Peyer's patch (tissue), 4 donors: ENCODE data around the gene SHISA9. TPM values are rescaled to one million over a fixed set of nuclear protein-coding genes. Genes with fewer than 3 reads are reported as not detected.

ENCODE experiments used
- DNase-seq, 3 donors: peaks; one replicate each; pipeline ENCODE4 v3.0.0-alpha.2; 2017 to 2019
- H3K27ac ChIP-seq, 4 donors: fragments of 200-600 bp; sonication (generic); one replicate each; pipeline ENCODE4 v1.5.1; 2016 to 2019
- H3K27me3 ChIP-seq, 2 donors: fragments of 200-600 bp; sonication (generic); one replicate each; pipeline ENCODE4 v1.5.1; 2019
- H3K36me3 ChIP-seq, 3 donors: fragments of 200-600 bp; sonication (generic); one replicate each; pipeline ENCODE4 v1.5.1; 2016 to 2019
- H3K4me1 ChIP-seq, 4 donors: fragments of 200-600 bp; sonication (generic); one replicate each; pipeline ENCODE4 v1.5.1; 2016 to 2019
- H3K4me3 ChIP-seq, 4 donors: fragments of 200-600 bp; sonication (generic); 1 replicate in 3 of 4; 2 replicates in 1 of 4; pipeline ENCODE4 v1.5.1; 2016 to 2019; ENCODE audit warnings: mild to moderate bottlenecking in 1 of 4
- H3K9me3 ChIP-seq, 4 donors: fragments of 200-600 bp; sonication (generic); one replicate each; pipeline ENCODE4 v1.5.1; 2016 to 2019; ENCODE audit warnings: mild to moderate bottlenecking in 1 of 4
- POLR2A ChIP-seq, 2 donors: fragments of 450-650 bp; IDR thresholded peaks; one replicate each; pipeline ENCODE4 v1.5.1; 2017; ENCODE audit warnings: antibody characterized with exemption in 2 of 2, mild to moderate bottlenecking in 2 of 2, moderate library complexity in 2 of 2
- total RNA-seq, 4 donors: library from RNA; depleted of rRNA; stranded (reverse); fragments of >200 nt; gene quantifications; one replicate each; pipeline ENCODE4 v1.1.0, GENCODE V29; 2016
- TF ChIP-seq, protein P1 (sequence below), 6 experiments: fragments of 450-650 bp in 4 of 6; fragments of 200-600 bp in 2 of 6; sonication (generic) in 1 of 6; IDR thresholded peaks; one replicate each; pipeline ENCODE4 v1.5.1; 2017 to 2019; ENCODE audit warnings: antibody characterized with exemption in 6 of 6, mild to moderate bottlenecking in 3 of 6, moderate library complexity in 1 of 6

The SHISA9 gene
- total RNA-seq, 4 donors from 2014 or later = 0.66 TPM; not detected in 3

DNA sequence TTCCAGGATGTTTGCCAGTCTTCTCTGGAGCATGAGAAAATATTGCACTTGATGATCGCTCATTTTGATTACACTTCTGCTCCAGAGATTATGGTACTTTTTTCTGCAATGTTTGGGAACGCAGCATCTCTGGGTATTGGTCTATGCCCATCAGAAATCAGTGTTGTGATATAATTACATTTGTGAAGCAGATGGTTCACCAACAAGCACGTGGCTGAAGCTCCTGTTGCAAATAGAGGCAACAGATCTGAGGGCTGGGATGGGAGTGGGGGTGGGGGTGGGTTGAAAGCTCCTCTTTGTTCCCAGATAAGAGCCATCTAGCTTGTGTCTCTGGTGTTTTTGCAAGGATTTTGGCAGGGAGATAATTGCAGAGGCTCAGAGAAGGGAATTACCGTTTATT lies 252.3 kb downstream of the SHISA9 start:
- Histone ChIP-seq H3K27ac (no peak overlapping the region), H3K27me3 (no peaks in the 10 kb centered on the region), H3K4me1 (no peaks in the 10 kb centered on the region), H3K36me3 (no peaks in the 10 kb centered on the region), H3K4me3 (no peak overlapping the region), H3K9me3 (peaks cover 0 to 4% (median 0%) of the 10 kb centered on the region in 4 donors)
- DNase-seq = no peak
- TF ChIP-seq POLR2A (IDR thresholded peaks at IDR 0.05) = no peak
- TF ChIP-seq, protein P1, sequence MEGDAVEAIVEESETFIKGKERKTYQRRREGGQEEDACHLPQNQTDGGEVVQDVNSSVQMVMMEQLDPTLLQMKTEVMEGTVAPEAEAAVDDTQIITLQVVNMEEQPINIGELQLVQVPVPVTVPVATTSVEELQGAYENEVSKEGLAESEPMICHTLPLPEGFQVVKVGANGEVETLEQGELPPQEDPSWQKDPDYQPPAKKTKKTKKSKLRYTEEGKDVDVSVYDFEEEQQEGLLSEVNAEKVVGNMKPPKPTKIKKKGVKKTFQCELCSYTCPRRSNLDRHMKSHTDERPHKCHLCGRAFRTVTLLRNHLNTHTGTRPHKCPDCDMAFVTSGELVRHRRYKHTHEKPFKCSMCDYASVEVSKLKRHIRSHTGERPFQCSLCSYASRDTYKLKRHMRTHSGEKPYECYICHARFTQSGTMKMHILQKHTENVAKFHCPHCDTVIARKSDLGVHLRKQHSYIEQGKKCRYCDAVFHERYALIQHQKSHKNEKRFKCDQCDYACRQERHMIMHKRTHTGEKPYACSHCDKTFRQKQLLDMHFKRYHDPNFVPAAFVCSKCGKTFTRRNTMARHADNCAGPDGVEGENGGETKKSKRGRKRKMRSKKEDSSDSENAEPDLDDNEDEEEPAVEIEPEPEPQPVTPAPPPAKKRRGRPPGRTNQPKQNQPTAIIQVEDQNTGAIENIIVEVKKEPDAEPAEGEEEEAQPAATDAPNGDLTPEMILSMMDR (IDR thresholded peaks at IDR 0.05) = no peak

DNA sequence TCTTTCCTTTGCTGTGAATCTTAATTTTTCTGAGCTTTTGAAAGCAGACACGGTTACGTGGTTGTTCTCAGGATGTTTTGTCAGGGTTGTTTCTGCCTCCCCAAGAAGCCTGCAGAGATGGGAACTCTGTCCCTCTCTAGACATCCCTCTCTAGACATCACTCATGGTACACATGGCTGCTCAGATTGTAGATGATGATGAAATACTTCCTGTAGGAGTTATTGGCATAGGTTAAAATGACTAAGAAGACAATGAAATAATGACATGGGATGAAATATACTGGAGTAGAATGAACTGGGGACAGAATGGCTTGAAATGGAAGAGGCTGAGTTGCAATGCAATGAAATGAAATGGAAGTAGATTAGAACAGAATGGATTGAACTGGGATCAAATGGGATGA lies 253.4 kb downstream of the SHISA9 start:
- no peak for DNase-seq
- H3K9me3 ChIP-seq = no peaks in the 10 kb centered on the region
- no peak for TF ChIP-seq POLR2A (IDR thresholded peaks at IDR 0.05)
- TF ChIP-seq, protein P1 (IDR thresholded peaks at IDR 0.05) = no peak
- H3K36me3 ChIP-seq = no peaks in the 10 kb centered on the region
- no peak overlapping the region for H3K4me3 ChIP-seq
- H3K27ac ChIP-seq = no peak overlapping the region
- H3K4me1 ChIP-seq = no peaks in the 10 kb centered on the region
- no peaks in the 10 kb centered on the region for H3K27me3 ChIP-seq

DNA sequence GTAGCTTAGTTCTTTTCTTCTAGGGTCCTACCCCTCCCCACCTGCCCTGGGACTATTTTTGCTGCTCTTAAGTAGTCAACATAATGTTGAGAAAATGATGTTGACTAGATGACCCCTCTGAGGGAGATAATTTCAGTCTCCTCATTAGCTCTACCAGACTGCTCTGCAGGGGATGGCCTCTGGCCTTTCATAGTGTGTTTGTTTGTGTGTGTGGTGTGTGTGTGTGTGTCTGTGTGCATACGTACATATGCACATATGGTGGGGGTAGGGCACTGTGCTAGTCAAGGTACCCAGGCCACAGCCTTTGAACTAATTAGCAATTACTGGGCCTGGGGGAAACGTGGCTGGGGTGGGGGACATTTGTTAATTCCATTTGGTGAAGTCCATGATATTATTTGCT lies 254.0 kb downstream of the SHISA9 start:
- Histone ChIP-seq H3K4me1 (no peaks in the 10 kb centered on the region), H3K27me3 (no peaks in the 10 kb centered on the region), H3K9me3 (no peaks in the 10 kb centered on the region), H3K36me3 (no peaks in the 10 kb centered on the region), H3K4me3 (no peak overlapping the region), H3K27ac (no peak overlapping the region)
- TF ChIP-seq, protein P1 (IDR thresholded peaks at IDR 0.05) = no peak
- no peak for TF ChIP-seq POLR2A (IDR thresholded peaks at IDR 0.05)
- DNase-seq = no peak

DNA sequence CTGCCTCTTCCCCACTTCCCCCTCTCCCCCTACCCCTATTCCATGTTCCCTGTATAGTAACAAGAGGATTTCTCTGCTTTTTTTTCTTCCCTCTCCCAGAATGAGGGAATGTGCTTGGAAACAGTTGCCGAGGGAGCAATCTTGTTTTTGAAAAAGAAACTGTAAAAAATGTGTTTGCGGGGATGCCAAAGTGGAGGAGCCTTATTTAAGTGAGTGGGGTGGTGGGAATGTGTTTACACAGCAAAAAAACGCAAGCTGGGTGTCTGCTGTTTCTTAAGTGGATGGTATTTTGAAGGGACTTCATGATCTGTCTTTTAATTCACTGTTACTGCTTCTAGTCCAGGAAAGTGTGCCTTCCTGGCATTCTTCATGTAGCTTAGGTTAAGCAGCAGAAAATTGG lies 254.4 kb downstream of the SHISA9 start:
- Histone ChIP-seq H3K27me3 (no peaks in the 10 kb centered on the region), H3K36me3 (no peaks in the 10 kb centered on the region), H3K4me1 (no peaks in the 10 kb centered on the region), H3K27ac (no peak overlapping the region), H3K9me3 (no peaks in the 10 kb centered on the region), H3K4me3 (no peak overlapping the region)
- no peak for TF ChIP-seq POLR2A (IDR thresholded peaks at IDR 0.05)
- TF ChIP-seq, protein P1 (IDR thresholded peaks at IDR 0.05) = no peak
- DNase-seq = no peak

DNA sequence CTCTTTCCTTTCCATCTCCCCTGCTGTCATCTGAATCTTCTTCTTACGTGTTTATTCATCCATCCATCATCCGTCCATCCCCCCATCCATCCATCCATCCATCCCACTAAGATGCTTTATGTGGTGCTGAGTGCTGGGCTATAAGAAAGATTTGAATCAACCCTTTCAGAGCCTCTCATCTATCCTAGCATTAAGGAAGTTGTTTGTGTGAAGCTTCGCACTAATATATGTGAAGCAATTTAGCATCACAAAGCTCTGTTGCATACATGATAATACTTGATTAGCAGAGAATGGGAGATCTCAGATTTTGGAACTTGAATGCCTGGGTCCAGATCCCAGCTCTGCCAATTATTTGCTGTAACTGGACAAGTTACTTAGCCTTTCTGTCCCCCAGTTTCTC lies 255.7 kb downstream of the SHISA9 start:
- no peak for DNase-seq
- Histone ChIP-seq H3K27me3 (no peaks in the 10 kb centered on the region), H3K4me3 (no peak overlapping the region), H3K4me1 (no peaks in the 10 kb centered on the region), H3K9me3 (no peaks in the 10 kb centered on the region), H3K27ac (no peak overlapping the region), H3K36me3 (no peaks in the 10 kb centered on the region)
- TF ChIP-seq POLR2A (IDR thresholded peaks at IDR 0.05) = no peak
- TF ChIP-seq, protein P1 (IDR thresholded peaks at IDR 0.05) = no peak

DNA sequence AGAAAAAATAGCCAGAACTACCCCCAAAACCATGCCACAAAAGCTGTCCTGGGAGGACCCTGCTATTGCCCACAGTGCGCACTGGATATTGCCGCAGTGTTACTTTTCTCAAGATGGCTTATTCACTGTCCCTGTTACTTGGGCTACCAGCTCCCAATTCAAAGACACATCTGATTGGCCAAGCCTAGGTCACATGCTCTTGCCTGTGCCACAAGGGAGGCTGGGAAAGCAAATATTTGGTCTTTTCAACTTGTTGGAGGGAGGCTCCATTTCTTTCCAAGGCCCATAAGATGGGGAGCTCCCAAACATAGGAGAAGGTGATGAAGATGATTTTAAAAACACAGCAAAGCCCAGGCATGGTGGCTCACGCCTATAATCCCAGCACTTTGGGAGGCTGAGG lies 257.0 kb downstream of the SHISA9 start:
- H3K9me3 ChIP-seq = no peaks in the 10 kb centered on the region
- TF ChIP-seq, protein P1 (IDR thresholded peaks at IDR 0.05) = no peak
- no peak for TF ChIP-seq POLR2A (IDR thresholded peaks at IDR 0.05)
- DNase-seq = no peak

More for the DNA sequence above, 257.0 kb downstream of the SHISA9 start:
- H3K4me3 ChIP-seq = no peak overlapping the region
- H3K4me1 ChIP-seq = no peaks in the 10 kb centered on the region
- H3K27me3 ChIP-seq = no peaks in the 10 kb centered on the region
- H3K36me3 ChIP-seq = no peaks in the 10 kb centered on the region
- H3K27ac ChIP-seq = no peak overlapping the region
